GM19023 (cell line): ENCODE results near the gene SLC38A8.

ENCODE experiments used
- ATAC-seq: cut with Tn5 transposase; IDR thresholded peaks from one replicate; pipeline ENCODE4 v1.9.1; 2021; ENCODE audit warnings: mild to moderate bottlenecking, moderate library complexity; ENCODE audit not compliant: unreplicated experiment

SLC38A8 gene

GRCh38 chr16:84049403-84050060 lies 6.9 kb upstream of the SLC38A8 start:
- no peak for ATAC-seq

- no peak for ATAC-seq
Observed at GRCh38 chr16:84048871-84049270, 6.3 kb upstream of the SLC38A8 start.

- ATAC-seq, result no peak
Observed at GRCh38 chr16:84048270-84048669, 5.7 kb upstream of the SLC38A8 start.

- ATAC-seq, result no peak
Observed at GRCh38 chr16:84047626-84048025, 5.0 kb upstream of the SLC38A8 start.

- no peak for ATAC-seq
Observed at GRCh38 chr16:84047206-84047605, 4.6 kb upstream of the SLC38A8 start.

- ATAC-seq, result no peak
Observed at GRCh38 chr16:84045818-84046470, 3.3 kb upstream of the SLC38A8 start.

- no peak for ATAC-seq
Observed at GRCh38 chr16:84045001-84045817, 2.6 kb upstream of the SLC38A8 start.

GRCh38 chr16:84044118-84044488 lies 1.5 kb upstream of the SLC38A8 start:
- no peak for ATAC-seq

- no peak for ATAC-seq
Observed at GRCh38 chr16:84043486-84044117, 1.0 kb upstream of the SLC38A8 start.

- no peak for ATAC-seq
Observed at GRCh38 chr16:84042879-84043485, 387 bp upstream of the SLC38A8 start.

- ATAC-seq, result no peak
Observed at GRCh38 chr16:84041881-84042280, 714 bp downstream of the SLC38A8 start.

GRCh38 chr16:84040823-84041820 lies 1.5 kb downstream of the SLC38A8 start:
- ATAC-seq, result no peak

- ATAC-seq, result no peak
Observed at GRCh38 chr16:84040226-84040822, 2.3 kb downstream of the SLC38A8 start.

GRCh38 chr16:84039696-84040095 lies 2.9 kb downstream of the SLC38A8 start:
- no peak for ATAC-seq

GRCh38 chr16:84038469-84038868 lies 4.1 kb downstream of the SLC38A8 start:
- no peak for ATAC-seq

GRCh38 chr16:84036982-84037425 lies 5.6 kb downstream of the SLC38A8 start:
- no peak for ATAC-seq

GRCh38 chr16:84036131-84036530 lies 6.5 kb downstream of the SLC38A8 start:
- ATAC-seq, result no peak

- no peak for ATAC-seq
Observed at GRCh38 chr16:84034516-84034915, 8.1 kb downstream of the SLC38A8 start.
